ENCODE data around the gene MRPL43. TPM values are rescaled to one million over a fixed set of nuclear protein-coding genes. Genes with fewer than 3 reads are reported as not detected.

MRPL43 gene
- total RNA-seq (2022; extraction: Qiagen RNA extraction), result 68.2 to 102 TPM (median 100 TPM) in 5 replicates

GRCh38 chr10:100986952-100987684, at the start of gene MRPL43, which contains the start of gene TWNK:
TSS of gene MRPL43 (minus strand) at chr10:100987497. CDS start at chr10:100987443, 54 bp downstream.
TSS of gene TWNK (plus strand) at chr10:100987543. CDS start at chr10:100988211, 668 bp downstream.

GRCh38 chr10:101031128-101031795, 44.0 kb upstream of the MRPL43 start, which contains the start of the genes PDZD7 and SFXN3:
TSS of gene PDZD7 (minus strand) at chr10:101031129. CDS start at chr10:101030219, 910 bp downstream.
TSS of gene SFXN3 (plus strand) at chr10:101031234. CDS start at chr10:101034695, 3,461 bp downstream.

GRCh38 chr10:100999742-101000126, 12.4 kb upstream of the MRPL43 start, which contains the start of gene LZTS2:
TSS of gene LZTS2 (plus strand) at chr10:100999808. CDS start at chr10:101002539, 2,731 bp downstream.

GRCh38 chr10:100969187-100970075, 17.9 kb downstream of the MRPL43 start, which contains the start of gene SEMA4G:
TSS of gene SEMA4G (plus strand) at chr10:100969504. CDS start at chr10:100972913, 3,409 bp downstream.

Other genes with a start within 250 kb of the MRPL43 start
- gene PAX2, start 241.9 kb downstream of the MRPL43 start, total RNA-seq (2022; extraction: Qiagen RNA extraction), result 0.09 to 0.30 TPM (median 0.19 TPM) in 5 replicates
- gene SLF2, start 74.5 kb downstream of the MRPL43 start, total RNA-seq (2022; extraction: Qiagen RNA extraction), result 9.1 to 11.1 TPM (median 9.5 TPM) in 5 replicates
- gene SEMA4G, start 18.0 kb downstream of the MRPL43 start, total RNA-seq (2022; extraction: Qiagen RNA extraction), result 8.0 to 10.4 TPM (median 9.7 TPM) in 5 replicates
- 37.5 to 46.4 TPM (median 41.9 TPM) in 5 replicates for gene TWNK, start within 50 bp of the MRPL43 start, total RNA-seq (2022; extraction: Qiagen RNA extraction)
- 28.6 to 49.6 TPM (median 44.5 TPM) in 5 replicates for gene LZTS2, start 12.3 kb upstream of the MRPL43 start, total RNA-seq (2022; extraction: Qiagen RNA extraction)
- gene PDZD7, start 43.6 kb upstream of the MRPL43 start, total RNA-seq (2022; extraction: Qiagen RNA extraction), result 0.48 to 1.4 TPM (median 0.92 TPM) in 5 replicates
- gene SFXN3, start 43.7 kb upstream of the MRPL43 start, total RNA-seq (2022; extraction: Qiagen RNA extraction), result 42.5 to 54.1 TPM (median 47.8 TPM) in 5 replicates
- gene KAZALD1, start 74.5 kb upstream of the MRPL43 start, total RNA-seq (2022; extraction: Qiagen RNA extraction), result 1.6 to 3.6 TPM (median 2.8 TPM) in 5 replicates
- 0.05 to 0.06 TPM in 2 of 5 replicates, not detected in the others for gene TLX1, start 143.8 kb upstream of the MRPL43 start, total RNA-seq (2022; extraction: Qiagen RNA extraction)
- gene LBX1, start 242.0 kb upstream of the MRPL43 start, total RNA-seq (2022; extraction: Qiagen RNA extraction), result not detected in 5 replicates